HFF-Myc (cell line): ENCODE data around the gene GREM2.

ENCODE experiments used
- DNase-seq: peaks from one replicate; pipeline ENCODE4 v3.0.0-alpha.2; 2011; ENCODE audit warnings: low read depth; ENCODE audit errors: extremely low read depth
- H3K4me3 ChIP-seq: replicated peaks from 2 replicates; pipeline ENCODE4 v1.5.1; 2011; ENCODE audit warnings: low read depth, mild to moderate bottlenecking, control low read depth, low read length
- TF ChIP-seq, protein P1 (sequence below): IDR thresholded peaks from 2 replicates; pipeline ENCODE4 v1.5.1; 2012; ENCODE audit warnings: mild to moderate bottlenecking, low read depth, low read length, control low read depth; ENCODE audit errors: missing control alignments

GREM2 gene

GRCh38 chr1:240619906-240620621 is 8.1 kb upstream of the GREM2 start:
- TF ChIP-seq, protein P1, sequence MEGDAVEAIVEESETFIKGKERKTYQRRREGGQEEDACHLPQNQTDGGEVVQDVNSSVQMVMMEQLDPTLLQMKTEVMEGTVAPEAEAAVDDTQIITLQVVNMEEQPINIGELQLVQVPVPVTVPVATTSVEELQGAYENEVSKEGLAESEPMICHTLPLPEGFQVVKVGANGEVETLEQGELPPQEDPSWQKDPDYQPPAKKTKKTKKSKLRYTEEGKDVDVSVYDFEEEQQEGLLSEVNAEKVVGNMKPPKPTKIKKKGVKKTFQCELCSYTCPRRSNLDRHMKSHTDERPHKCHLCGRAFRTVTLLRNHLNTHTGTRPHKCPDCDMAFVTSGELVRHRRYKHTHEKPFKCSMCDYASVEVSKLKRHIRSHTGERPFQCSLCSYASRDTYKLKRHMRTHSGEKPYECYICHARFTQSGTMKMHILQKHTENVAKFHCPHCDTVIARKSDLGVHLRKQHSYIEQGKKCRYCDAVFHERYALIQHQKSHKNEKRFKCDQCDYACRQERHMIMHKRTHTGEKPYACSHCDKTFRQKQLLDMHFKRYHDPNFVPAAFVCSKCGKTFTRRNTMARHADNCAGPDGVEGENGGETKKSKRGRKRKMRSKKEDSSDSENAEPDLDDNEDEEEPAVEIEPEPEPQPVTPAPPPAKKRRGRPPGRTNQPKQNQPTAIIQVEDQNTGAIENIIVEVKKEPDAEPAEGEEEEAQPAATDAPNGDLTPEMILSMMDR = no peak

DNA sequence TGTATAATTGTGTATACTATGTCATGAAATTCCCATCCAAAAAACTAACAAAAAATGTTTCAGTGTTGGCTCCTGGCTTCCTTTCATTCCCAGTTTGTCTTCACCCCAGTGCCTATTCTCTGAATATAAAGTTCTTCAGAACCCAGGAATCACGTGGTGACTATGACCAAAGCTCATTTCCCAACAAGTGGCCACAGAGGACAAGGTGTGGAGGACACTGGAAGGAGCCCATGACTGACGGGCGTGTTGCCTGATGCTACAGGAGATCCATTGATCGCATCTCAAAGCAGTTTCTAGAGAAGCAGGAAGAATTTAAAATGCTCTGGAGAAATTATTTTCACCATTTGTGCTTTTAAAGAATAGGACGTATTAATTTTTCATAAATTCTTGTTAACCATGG is 7.4 kb upstream of the GREM2 start:
- DNase-seq = no peak
- no peak overlapping the region for H3K4me3 ChIP-seq
- TF ChIP-seq, protein P1 = no peak

More at GRCh38 chr1:240619906-240620621, 8.1 kb upstream of the GREM2 start:
- H3K4me3 ChIP-seq = no peak overlapping the region
- no peak for DNase-seq

GRCh38 chr1:240618946-240619345 is 7.0 kb upstream of the GREM2 start:
- H3K4me3 ChIP-seq = no peak overlapping the region
- TF ChIP-seq, protein P1 = no peak
- DNase-seq = no peak

DNA sequence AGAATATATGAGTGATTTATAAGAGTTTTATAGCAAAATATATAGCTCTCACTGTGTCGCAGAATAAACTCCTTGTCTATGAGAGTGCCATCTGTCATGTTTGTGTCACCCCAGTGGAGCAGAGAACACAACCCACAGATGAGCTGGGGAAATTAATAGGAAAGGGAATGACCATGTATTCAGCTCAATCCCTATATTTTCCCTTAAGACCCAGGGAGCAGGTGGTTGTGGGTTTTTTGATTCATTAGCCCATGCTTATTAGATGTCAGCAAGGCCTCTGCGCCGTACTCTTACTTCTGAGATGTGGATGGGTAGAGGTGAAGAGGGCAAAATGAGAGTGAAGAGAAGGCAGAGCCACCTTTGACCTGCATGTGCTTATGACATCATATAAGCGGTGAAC is 4.1 kb upstream of the GREM2 start:
- TF ChIP-seq, protein P1 = no peak
- no peak for DNase-seq
- H3K4me3 ChIP-seq = no peak overlapping the region

DNA sequence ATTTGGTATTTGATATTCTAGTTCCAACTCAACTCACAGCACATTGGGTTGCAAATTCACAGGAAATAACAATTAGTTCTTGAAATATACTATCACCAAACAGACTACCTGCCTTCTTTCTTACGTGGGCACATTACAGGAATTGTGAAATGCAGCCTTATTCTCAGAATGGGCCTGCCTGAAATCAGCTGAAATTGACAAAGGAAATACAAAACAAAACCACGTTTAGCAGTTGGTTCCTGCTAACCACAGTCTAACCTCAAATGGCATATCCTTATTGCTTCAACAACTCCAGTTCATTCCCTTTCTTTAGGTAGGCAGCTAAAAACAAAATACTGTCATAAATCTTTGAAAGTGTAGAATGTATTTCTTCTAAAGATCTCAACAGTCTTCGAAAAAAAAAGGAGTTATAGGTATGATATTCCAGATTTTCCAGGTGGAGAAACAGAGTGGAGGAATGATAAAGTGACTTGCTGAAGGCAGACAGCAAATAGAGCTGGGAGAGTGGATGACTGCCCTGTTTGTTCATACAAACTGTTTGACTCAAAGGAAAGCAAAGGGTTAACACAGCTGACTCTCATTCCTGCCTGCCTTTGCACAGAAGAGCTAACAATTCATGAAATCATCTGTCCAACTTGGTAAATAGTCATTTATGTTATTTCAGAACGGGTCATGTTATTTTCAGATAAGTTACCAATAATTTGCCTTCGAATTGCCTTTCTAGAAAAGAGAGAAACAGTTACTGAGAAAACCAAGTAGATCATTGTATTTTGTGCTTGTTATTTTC is 1.6 kb upstream of the GREM2 start:
- no peak overlapping the region for H3K4me3 ChIP-seq
- TF ChIP-seq, protein P1 = no peak
- DNase-seq = no peak

- TF ChIP-seq, protein P1 = no peak
- DNase-seq = no peak
- no peak overlapping the region for H3K4me3 ChIP-seq
These were observed 856 bp upstream of the GREM2 start for GRCh38 chr1:240612811-240613210.
